Esophagus squamous epithelium (tissue), 4 donors: ENCODE results near the gene CBX6.

ENCODE experiments used
- CTCF ChIP-seq, 6 experiments: fragments of 450-650 bp in 4 of 6; fragments of 200-600 bp in 2 of 6; sonication (generic) in 2 of 6; IDR thresholded peaks; one replicate each; pipeline ENCODE4 v1.5.1; 2016 to 2019; ENCODE audit warnings: antibody characterized with exemption in 6 of 6, mild to moderate bottlenecking in 4 of 6, moderate library complexity in 4 of 6
- POLR2A ChIP-seq, 4 donors: fragments of 450-650 bp; IDR thresholded peaks; one replicate each; pipeline ENCODE4 v1.6.1; 2017; ENCODE audit warnings: antibody characterized with exemption in 4 of 4, mild to moderate bottlenecking in 4 of 4, moderate library complexity in 3 of 4

- TF ChIP-seq CTCF (IDR thresholded peaks at IDR 0.05) (no peak), POLR2A (IDR thresholded peaks at IDR 0.05) (no peak)
Measured at GRCh38 chr22:38853196-38853651, 18.8 kb downstream of the CBX6 start.
